HepG2 (cell line): ENCODE data around the gene HNRNPL. TPM values are rescaled to one million over a fixed set of nuclear protein-coding genes. Genes with fewer than 3 reads are reported as not detected.
A peak's percentile ranks its signal among the peaks of the same experiment; 100 is the strongest.

Experiments
- CREM ChIP-seq, 2 experiments: sonication (generic) in 1 of 2; formaldehyde crosslinking in 1 of 2; IDR thresholded peaks; 2 replicates each; pipeline versions ENCODE4 v1.4.0 to v1.6.1; 2016 to 2020; ENCODE audit warnings: antibody characterized with exemption in 1 of 2, mild to moderate bottlenecking in 1 of 2, missing genetic modification reagents in 1 of 2
- FLYWCH1 ChIP-seq: sonication (generic); formaldehyde crosslinking; IDR thresholded peaks from 2 replicates; pipeline ENCODE4 v1.8.1; 2023; ENCODE audit warnings: mild to moderate bottlenecking, missing genetic modification reagents
- GLI4 ChIP-seq: sonication (generic); formaldehyde crosslinking; IDR thresholded peaks from 2 replicates; pipeline ENCODE4 v1.5.1; 2020; ENCODE audit warnings: missing genetic modification reagents, mild to moderate bottlenecking, moderate library complexity, borderline replicate concordance
- KDM4B ChIP-seq: sonication (generic); formaldehyde crosslinking; IDR thresholded peaks from 2 replicates; pipeline ENCODE4 v1.4.0; 2020; ENCODE audit warnings: missing genetic modification reagents
- PRPF4 ChIP-seq: fragments of 200-400 bp; formaldehyde crosslinking; IDR thresholded peaks from 2 replicates; pipeline ENCODE4 v1.6.1; 2016; ENCODE audit warnings: low read length, low read depth; ENCODE audit not compliant: poor library complexity, severe bottlenecking
- RARA ChIP-seq: IDR thresholded peaks from 2 replicates; pipeline ENCODE4 v1.6.1; 2016; ENCODE audit warnings: missing genetic modification reagents, missing compliant biosample characterization
- SRSF4 ChIP-seq: fragments of 200-400 bp; formaldehyde crosslinking; IDR thresholded peaks from one replicate; pipeline ENCODE4 v1.6.1; 2018; ENCODE audit warnings: mild to moderate bottlenecking, low read depth, low read length, moderate library complexity; ENCODE audit not compliant: poor library complexity, severe bottlenecking
- ZBTB1 ChIP-seq: sonication (generic); formaldehyde crosslinking; IDR thresholded peaks from 2 replicates; pipeline ENCODE4 v1.4.0; 2020; ENCODE audit warnings: missing genetic modification reagents, borderline replicate concordance
- ZEB1 ChIP-seq: IDR thresholded peaks from 2 replicates; pipeline ENCODE4 v1.6.1; 2012; ENCODE audit warnings: mild to moderate bottlenecking, low read depth, inconsistent platforms; ENCODE audit not compliant: insufficient replicate concordance
- ZNF292 ChIP-seq: sonication (generic); formaldehyde crosslinking; IDR thresholded peaks from 2 replicates; pipeline ENCODE4 v1.8.1; 2022; ENCODE audit warnings: mild to moderate bottlenecking, low read depth, missing genetic modification reagents, borderline replicate concordance
- ZNF296 ChIP-seq: sonication (generic); formaldehyde crosslinking; conservative IDR thresholded peaks from 2 replicates; pipeline ENCODE4 v1.5.0; 2020; ENCODE audit warnings: mild to moderate bottlenecking, missing genetic modification reagents
- ZNF501 ChIP-seq: sonication (generic); formaldehyde crosslinking; IDR thresholded peaks from 2 replicates; pipeline ENCODE4 v1.5.1; 2020; ENCODE audit warnings: mild to moderate bottlenecking, moderate library complexity, missing genetic modification reagents
- ZNF616 ChIP-seq: sonication (generic); formaldehyde crosslinking; IDR thresholded peaks from 2 replicates; pipeline ENCODE4 v1.5.0; 2020; ENCODE audit warnings: low read depth, mild to moderate bottlenecking, missing genetic modification reagents
- polyA plus RNA-seq, 8 experiments: library from polyadenylated mRNA; depleted of rRNA in 3 of 8; stranded (reverse) in 7 of 8; unstranded in 1 of 8; fragments of >200 nt; fragmentation: Illumina TruSeq in 4 of 8; extraction: Trizol in 4 of 8; gene quantifications; 2 replicates each; pipeline versions ENCODE4 v1.2.1 to v1.2.3, GENCODE V29; 2011 to 2016; ENCODE audit warnings: low read depth in 4 of 8, missing spikeins in 1 of 8, mixed read lengths in 1 of 8; ENCODE audit not compliant: insufficient read depth in 1 of 8
- total RNA-seq, 5 experiments: library from RNA; depleted of rRNA; stranded (reverse); fragments of >200 nt; fragmentation: Illumina TruSeq; extraction: Trizol; gene quantifications; 2 replicates each; pipeline ENCODE4 v1.2.3, GENCODE V29; 2016; ENCODE audit warnings: low read depth in 1 of 5
- TF ChIP-seq, protein P1 (sequence below): sonication (generic); formaldehyde crosslinking; IDR thresholded peaks from 2 replicates; pipeline ENCODE4 v1.9.0; 2021; ENCODE audit warnings: mild to moderate bottlenecking, missing genetic modification reagents
- TF ChIP-seq, protein P2 (sequence below): fragments of 450-650 bp; IDR thresholded peaks from 2 replicates; pipeline ENCODE4 v1.6.1; 2016
- TF ChIP-seq, protein P3 (sequence below): sonication (generic); formaldehyde crosslinking; IDR thresholded peaks from 2 replicates; pipeline ENCODE4 v1.5.1; 2020; ENCODE audit warnings: missing genetic modification reagents, mild to moderate bottlenecking, borderline replicate concordance
- TF ChIP-seq, protein P4 (sequence below): sonication (generic); formaldehyde crosslinking; IDR thresholded peaks from 2 replicates; pipeline ENCODE4 v1.4.0; 2020; ENCODE audit warnings: mild to moderate bottlenecking, low read depth, missing genetic modification reagents

HNRNPL gene
- total and polyA plus RNA-seq, 2 of the 13 experiments (the other 11 are each of a cell fraction or from before 2014, with no cell fraction given), result 156 to 278 TPM

DNA sequence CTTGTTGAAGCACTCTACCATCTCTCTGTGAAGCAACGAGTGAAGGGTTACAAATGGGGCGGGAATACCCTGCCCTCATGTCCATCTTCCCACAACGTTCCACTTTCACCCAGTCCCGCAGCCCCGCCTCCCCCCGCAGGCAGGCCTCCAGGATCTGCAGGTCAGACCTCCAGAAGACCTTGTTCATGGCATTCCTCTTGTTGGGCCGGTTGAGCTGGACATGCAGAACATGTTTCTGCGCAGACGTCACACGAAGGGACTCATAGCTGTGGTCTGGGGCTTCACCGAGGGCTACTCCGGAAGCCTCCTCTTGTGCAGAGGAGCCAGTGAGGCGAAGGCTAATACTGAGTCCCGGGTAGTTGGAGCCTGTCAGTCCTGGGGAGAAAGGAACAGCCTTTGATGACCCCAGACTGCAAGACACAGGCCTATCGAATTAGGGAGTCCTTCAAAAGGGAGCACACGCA lies 18.6 kb downstream of the HNRNPL start (continued):
- TF ChIP-seq, protein P1, sequence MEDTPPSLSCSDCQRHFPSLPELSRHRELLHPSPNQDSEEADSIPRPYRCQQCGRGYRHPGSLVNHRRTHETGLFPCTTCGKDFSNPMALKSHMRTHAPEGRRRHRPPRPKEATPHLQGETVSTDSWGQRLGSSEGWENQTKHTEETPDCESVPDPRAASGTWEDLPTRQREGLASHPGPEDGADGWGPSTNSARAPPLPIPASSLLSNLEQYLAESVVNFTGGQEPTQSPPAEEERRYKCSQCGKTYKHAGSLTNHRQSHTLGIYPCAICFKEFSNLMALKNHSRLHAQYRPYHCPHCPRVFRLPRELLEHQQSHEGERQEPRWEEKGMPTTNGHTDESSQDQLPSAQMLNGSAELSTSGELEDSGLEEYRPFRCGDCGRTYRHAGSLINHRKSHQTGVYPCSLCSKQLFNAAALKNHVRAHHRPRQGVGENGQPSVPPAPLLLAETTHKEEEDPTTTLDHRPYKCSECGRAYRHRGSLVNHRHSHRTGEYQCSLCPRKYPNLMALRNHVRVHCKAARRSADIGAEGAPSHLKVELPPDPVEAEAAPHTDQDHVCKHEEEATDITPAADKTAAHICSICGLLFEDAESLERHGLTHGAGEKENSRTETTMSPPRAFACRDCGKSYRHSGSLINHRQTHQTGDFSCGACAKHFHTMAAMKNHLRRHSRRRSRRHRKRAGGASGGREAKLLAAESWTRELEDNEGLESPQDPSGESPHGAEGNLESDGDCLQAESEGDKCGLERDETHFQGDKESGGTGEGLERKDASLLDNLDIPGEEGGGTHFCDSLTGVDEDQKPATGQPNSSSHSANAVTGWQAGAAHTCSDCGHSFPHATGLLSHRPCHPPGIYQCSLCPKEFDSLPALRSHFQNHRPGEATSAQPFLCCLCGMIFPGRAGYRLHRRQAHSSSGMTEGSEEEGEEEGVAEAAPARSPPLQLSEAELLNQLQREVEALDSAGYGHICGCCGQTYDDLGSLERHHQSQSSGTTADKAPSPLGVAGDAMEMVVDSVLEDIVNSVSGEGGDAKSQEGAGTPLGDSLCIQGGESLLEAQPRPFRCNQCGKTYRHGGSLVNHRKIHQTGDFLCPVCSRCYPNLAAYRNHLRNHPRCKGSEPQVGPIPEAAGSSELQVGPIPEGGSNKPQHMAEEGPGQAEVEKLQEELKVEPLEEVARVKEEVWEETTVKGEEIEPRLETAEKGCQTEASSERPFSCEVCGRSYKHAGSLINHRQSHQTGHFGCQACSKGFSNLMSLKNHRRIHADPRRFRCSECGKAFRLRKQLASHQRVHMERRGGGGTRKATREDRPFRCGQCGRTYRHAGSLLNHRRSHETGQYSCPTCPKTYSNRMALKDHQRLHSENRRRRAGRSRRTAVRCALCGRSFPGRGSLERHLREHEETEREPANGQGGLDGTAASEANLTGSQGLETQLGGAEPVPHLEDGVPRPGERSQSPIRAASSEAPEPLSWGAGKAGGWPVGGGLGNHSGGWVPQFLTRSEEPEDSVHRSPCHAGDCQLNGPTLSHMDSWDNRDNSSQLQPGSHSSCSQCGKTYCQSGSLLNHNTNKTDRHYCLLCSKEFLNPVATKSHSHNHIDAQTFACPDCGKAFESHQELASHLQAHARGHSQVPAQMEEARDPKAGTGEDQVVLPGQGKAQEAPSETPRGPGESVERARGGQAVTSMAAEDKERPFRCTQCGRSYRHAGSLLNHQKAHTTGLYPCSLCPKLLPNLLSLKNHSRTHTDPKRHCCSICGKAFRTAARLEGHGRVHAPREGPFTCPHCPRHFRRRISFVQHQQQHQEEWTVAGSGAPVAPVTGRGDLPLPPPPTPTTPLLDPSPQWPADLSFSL (CRISPR knock-in tag), result no peak
- no peak for TF ChIP-seq CREM (IDR thresholded peaks at IDR 0.05)
- no peak for TF ChIP-seq CREM (CRISPR knock-in tag; IDR thresholded peaks at IDR 0.05)
- peak; percentile 50 for TF ChIP-seq ZNF501 (CRISPR knock-in tag)
- no peak for TF ChIP-seq SRSF4
- TF ChIP-seq, protein P2, sequence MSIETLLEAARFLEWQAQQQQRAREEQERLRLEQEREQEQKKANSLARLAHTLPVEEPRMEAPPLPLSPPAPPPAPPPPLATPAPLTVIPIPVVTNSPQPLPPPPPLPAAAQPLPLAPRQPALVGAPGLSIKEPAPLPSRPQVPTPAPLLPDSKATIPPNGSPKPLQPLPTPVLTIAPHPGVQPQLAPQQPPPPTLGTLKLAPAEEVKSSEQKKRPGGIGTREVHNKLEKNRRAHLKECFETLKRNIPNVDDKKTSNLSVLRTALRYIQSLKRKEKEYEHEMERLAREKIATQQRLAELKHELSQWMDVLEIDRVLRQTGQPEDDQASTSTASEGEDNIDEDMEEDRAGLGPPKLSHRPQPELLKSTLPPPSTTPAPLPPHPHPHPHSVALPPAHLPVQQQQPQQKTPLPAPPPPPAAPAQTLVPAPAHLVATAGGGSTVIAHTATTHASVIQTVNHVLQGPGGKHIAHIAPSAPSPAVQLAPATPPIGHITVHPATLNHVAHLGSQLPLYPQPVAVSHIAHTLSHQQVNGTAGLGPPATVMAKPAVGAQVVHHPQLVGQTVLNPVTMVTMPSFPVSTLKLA, result no peak
- no peak for TF ChIP-seq FLYWCH1 (CRISPR knock-in tag)
- TF ChIP-seq ZEB1, result no peak
- TF ChIP-seq KDM4B (CRISPR knock-in tag), result no peak
- TF ChIP-seq RARA (CRISPR knock-in tag), result peak; percentile 47; the same call in 1 of the 2 replicates
- TF ChIP-seq ZNF296 (CRISPR knock-in tag), result peak; percentile 76; the same call in 1 of the 2 replicates
- TF ChIP-seq ZNF616 (CRISPR knock-in tag), result no peak
- TF ChIP-seq ZBTB1 (CRISPR knock-in tag), result no peak
- TF ChIP-seq, protein P3, sequence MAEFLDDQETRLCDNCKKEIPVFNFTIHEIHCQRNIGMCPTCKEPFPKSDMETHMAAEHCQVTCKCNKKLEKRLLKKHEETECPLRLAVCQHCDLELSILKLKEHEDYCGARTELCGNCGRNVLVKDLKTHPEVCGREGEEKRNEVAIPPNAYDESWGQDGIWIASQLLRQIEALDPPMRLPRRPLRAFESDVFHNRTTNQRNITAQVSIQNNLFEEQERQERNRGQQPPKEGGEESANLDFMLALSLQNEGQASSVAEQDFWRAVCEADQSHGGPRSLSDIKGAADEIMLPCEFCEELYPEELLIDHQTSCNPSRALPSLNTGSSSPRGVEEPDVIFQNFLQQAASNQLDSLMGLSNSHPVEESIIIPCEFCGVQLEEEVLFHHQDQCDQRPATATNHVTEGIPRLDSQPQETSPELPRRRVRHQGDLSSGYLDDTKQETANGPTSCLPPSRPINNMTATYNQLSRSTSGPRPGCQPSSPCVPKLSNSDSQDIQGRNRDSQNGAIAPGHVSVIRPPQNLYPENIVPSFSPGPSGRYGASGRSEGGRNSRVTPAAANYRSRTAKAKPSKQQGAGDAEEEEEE, result no peak
- peak; percentile 51 for TF ChIP-seq GLI4
- no peak for TF ChIP-seq ZNF292 (CRISPR knock-in tag)
- TF ChIP-seq, protein P4, sequence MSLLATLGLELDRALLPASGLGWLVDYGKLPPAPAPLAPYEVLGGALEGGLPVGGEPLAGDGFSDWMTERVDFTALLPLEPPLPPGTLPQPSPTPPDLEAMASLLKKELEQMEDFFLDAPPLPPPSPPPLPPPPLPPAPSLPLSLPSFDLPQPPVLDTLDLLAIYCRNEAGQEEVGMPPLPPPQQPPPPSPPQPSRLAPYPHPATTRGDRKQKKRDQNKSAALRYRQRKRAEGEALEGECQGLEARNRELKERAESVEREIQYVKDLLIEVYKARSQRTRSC (CRISPR knock-in tag), result no peak
- no peak for TF ChIP-seq PRPF4
